HepG2 (cell line): ENCODE results near the gene LIME1. TPM values are rescaled to one million over a fixed set of nuclear protein-coding genes. Genes with fewer than 3 reads are reported as not detected.

Experiments used
- ATAC-seq: fragments of 200-7000 bp; cut with Tn5 transposase; 3 replicates; pipeline ENCODE4 v1.9.1; 2020; ENCODE audit warnings: mild to moderate bottlenecking, moderate library complexity
- BruUV-seq: library from RNA; stranded (reverse); fragments of 400-500 nt; replicated peaks from 2 replicates; lab custom pipeline; 2021; lab: Mats Ljungman, UMichigan
- CTCF ChIA-PET: fragments of 300-600 bp; formaldehyde crosslinking; extraction: SDS; loops from one replicate; lab custom pipeline; 2021; ENCODE audit warnings: low total read pairs, inconsistent platforms, low intra/inter-chr PET ratio; lab: Yijun Ruan, JAX
- POLR2A ChIA-PET: fragments of 350-600 bp; sonication (Branson Sonifier 250); formaldehyde crosslinking; loops from one replicate; lab custom pipeline; 2020; ENCODE audit warnings: antibody characterized with exemption, inconsistent platforms; lab: Yijun Ruan, JAX
- DNase-seq: peaks from one replicate; pipeline ENCODE4 v3.0.0-alpha.2; 2015; ENCODE audit warnings: low spot score
- FAIRE-seq: peaks from 3 replicates; lab custom pipeline; 2011; peaks lifted over from hg19 to GRCh38; lab: Jason Lieb, UNC
- H2AFZ ChIP-seq: one replicate; pipeline ENCODE4 v1.6.1; 2011; ENCODE audit warnings: low read length, inconsistent platforms
- H3K27ac ChIP-seq: fragments of 300-600 bp; 3 replicates; pipeline ENCODE4 v1.8.0; 2011; ENCODE audit warnings: mixed run types, mild to moderate bottlenecking, mixed read lengths, low read length, inconsistent platforms; ENCODE audit not compliant: insufficient read depth; ENCODE audit errors: extremely low read length
- H3K27me3 ChIP-seq, 2 experiments: fragments of 200-600 bp in 1 of 2; 2 replicates in 1 of 2; 3 replicates in 1 of 2; pipeline versions ENCODE4 v1.6.0 to v1.8.0; 2011; ENCODE audit warnings: low read length in 2 of 2, mild to moderate bottlenecking in 2 of 2, moderate library complexity in 2 of 2, inconsistent platforms in 1 of 2; ENCODE audit not compliant: insufficient read depth in 2 of 2, control insufficient read depth in 1 of 2
- H3K36me3 ChIP-seq, 2 experiments: fragments of 200-600 bp in 1 of 2; replicated peaks in 1 of 2; 2 replicates in 1 of 2; 3 replicates in 1 of 2; pipeline versions ENCODE4 v1.5.1 to v1.8.0; 2011; ENCODE audit warnings: low read length in 2 of 2, inconsistent platforms in 1 of 2; ENCODE audit not compliant: insufficient read depth in 2 of 2, control insufficient read depth in 1 of 2
- H3K4me1 ChIP-seq: 2 replicates; pipeline ENCODE4 v1.5.1; 2012; ENCODE audit warnings: low read length, inconsistent platforms; ENCODE audit not compliant: insufficient read depth
- H3K4me2 ChIP-seq: 2 replicates; pipeline ENCODE4 v1.6.0; 2011; ENCODE audit warnings: low read depth, low read length, inconsistent platforms
- H3K4me3 ChIP-seq, 3 experiments: fragments of 200-600 bp in 1 of 3; sonication (generic), shearing (Covaris generic) in 1 of 3; replicated peaks in 1 of 3; 2 replicates each; pipeline ENCODE4 v1.5.1; 2011 to 2016; ENCODE audit warnings: low read length in 3 of 3, inconsistent platforms in 2 of 3, low read depth in 2 of 3, mild to moderate bottlenecking in 2 of 3, control low read depth in 1 of 3, mixed read lengths in 1 of 3; ENCODE audit not compliant: insufficient read depth in 1 of 3
- H3K79me2 ChIP-seq: one replicate; pipeline ENCODE4 v1.6.1; 2011; ENCODE audit warnings: low read length, inconsistent platforms; ENCODE audit not compliant: insufficient read depth
- H3K9ac ChIP-seq: 2 replicates; pipeline ENCODE4 v1.6.0; 2011; ENCODE audit warnings: mild to moderate bottlenecking, low read depth, low read length, inconsistent platforms; ENCODE audit not compliant: insufficient read depth
- H3K9me3 ChIP-seq: 2 replicates; pipeline ENCODE4 v1.5.1; 2012; ENCODE audit warnings: mild to moderate bottlenecking, low read length
- H4K20me1 ChIP-seq: 2 replicates; pipeline ENCODE4 v1.6.0; 2011; ENCODE audit warnings: inconsistent platforms, mild to moderate bottlenecking, low read length, moderate library complexity; ENCODE audit not compliant: insufficient read depth
- FOXK1 ChIP-seq: sonication (generic); formaldehyde crosslinking; IDR thresholded peaks from 2 replicates; pipeline ENCODE4 v1.4.0; 2020; ENCODE audit warnings: low read depth, missing genetic modification reagents, borderline replicate concordance
- MAFK ChIP-seq, 2 experiments: IDR thresholded peaks in 1 of 2; conservative IDR thresholded peaks in 1 of 2; 2 replicates each; pipeline ENCODE4 v1.6.1; 2011; ENCODE audit warnings: improper control_type of control experiment in 2 of 2, low read length in 2 of 2
- RARG ChIP-seq: sonication (generic); formaldehyde crosslinking; IDR thresholded peaks from 2 replicates; pipeline ENCODE4 v1.4.0; 2020; ENCODE audit warnings: low read depth, mild to moderate bottlenecking, missing genetic modification reagents
- SMAD9 ChIP-seq: sonication (generic); formaldehyde crosslinking; IDR thresholded peaks from 2 replicates; pipeline ENCODE4 v1.5.1; 2020; ENCODE audit warnings: mild to moderate bottlenecking, missing genetic modification reagents
- SP1 ChIP-seq, 2 experiments: fragments of 450-650 bp in 1 of 2; sonication (generic) in 1 of 2; formaldehyde crosslinking in 1 of 2; IDR thresholded peaks; 2 replicates each; pipeline versions ENCODE4 v1.4.0 to v1.6.1; 2016 to 2020; ENCODE audit warnings: missing genetic modification reagents in 1 of 2
- SUZ12 ChIP-seq: fragments of 150-350 bp; IDR thresholded peaks from 2 replicates; pipeline ENCODE4 v1.6.1; 2014; ENCODE audit warnings: low read depth, low read length
- TEF ChIP-seq: sonication (generic); formaldehyde crosslinking; IDR thresholded peaks from 2 replicates; pipeline ENCODE4 v1.5.0; 2020; ENCODE audit warnings: missing genetic modification reagents
- ZFX ChIP-seq: sonication (generic); formaldehyde crosslinking; IDR thresholded peaks from 2 replicates; pipeline ENCODE4 v1.4.0; 2020; ENCODE audit warnings: mild to moderate bottlenecking, low read depth, missing genetic modification reagents, moderate library complexity
- ZNF503 ChIP-seq: sonication (generic); formaldehyde crosslinking; IDR thresholded peaks from 2 replicates; pipeline ENCODE4 v1.4.0; 2020; ENCODE audit warnings: missing genetic modification reagents
- ZNF569 ChIP-seq: sonication (generic); formaldehyde crosslinking; IDR thresholded peaks from 2 replicates; pipeline ENCODE4 v1.5.0; 2020; ENCODE audit warnings: mild to moderate bottlenecking, missing genetic modification reagents, moderate library complexity, borderline replicate concordance
- WGBS: methylation state at CpG from one replicate; pipeline ENCODE4 v1.1.6; 2017; ENCODE audit warnings: low lambda C conversion rate; 5-methylcytosine and 5-hydroxymethylcytosine counted together
- in situ Hi-C: cut with HindIII; loops from 2 replicates; pipeline ENCODE4 v1.10.0; 2017; ENCODE audit warnings: low pct_unique_long_range_greater_than_20kb; ENCODE audit not compliant: extremely low pct_ligation_motif_present
- intact Hi-C: fragments of 100-400 bp; cut with micrococcal nuclease; formaldehyde crosslinking; loops from one replicate; pipeline ENCODE4 v1.10.0; 2022; ENCODE audit not compliant: unreplicated experiment
- polyA plus RNA-seq, 8 experiments: library from polyadenylated mRNA; depleted of rRNA in 3 of 8; stranded (reverse) in 7 of 8; unstranded in 1 of 8; fragments of >200 nt; fragmentation: Illumina TruSeq in 4 of 8; extraction: Trizol in 4 of 8; gene quantifications; 2 replicates each; pipeline versions ENCODE4 v1.2.1 to v1.2.3, GENCODE V29; 2011 to 2016; ENCODE audit warnings: low read depth in 4 of 8, missing spikeins in 1 of 8, mixed read lengths in 1 of 8; ENCODE audit not compliant: insufficient read depth in 1 of 8
- total RNA-seq, 5 experiments: library from RNA; depleted of rRNA; stranded (reverse); fragments of >200 nt; fragmentation: Illumina TruSeq; extraction: Trizol; gene quantifications; 2 replicates each; pipeline ENCODE4 v1.2.3, GENCODE V29; 2016; ENCODE audit warnings: low read depth in 1 of 5
- TF ChIP-seq, protein P1 (sequence below): sonication (generic); formaldehyde crosslinking; IDR thresholded peaks from 2 replicates; pipeline ENCODE4 v1.9.0; 2021; ENCODE audit warnings: missing genetic modification reagents, borderline replicate concordance
- TF ChIP-seq, protein P2 (sequence below): sonication (generic); formaldehyde crosslinking; IDR thresholded peaks from 2 replicates; pipeline ENCODE4 v1.5.0; 2020; ENCODE audit warnings: missing genetic modification reagents
- TF ChIP-seq, protein P3 (sequence below): IDR thresholded peaks from 2 replicates; pipeline ENCODE4 v1.6.1; 2012; ENCODE audit warnings: inconsistent platforms
- TF ChIP-seq, protein P4 (sequence below): sonication (generic); formaldehyde crosslinking; IDR thresholded peaks from 2 replicates; pipeline ENCODE4 v1.8.1; 2023; ENCODE audit warnings: mild to moderate bottlenecking, missing genetic modification reagents

The LIME1 gene
- total and polyA plus RNA-seq, 2 of the 13 experiments (the other 11 are each of a cell fraction or from before 2014, with no cell fraction given) = 13.0 to 61.5 TPM

- TF ChIP-seq, protein P1, sequence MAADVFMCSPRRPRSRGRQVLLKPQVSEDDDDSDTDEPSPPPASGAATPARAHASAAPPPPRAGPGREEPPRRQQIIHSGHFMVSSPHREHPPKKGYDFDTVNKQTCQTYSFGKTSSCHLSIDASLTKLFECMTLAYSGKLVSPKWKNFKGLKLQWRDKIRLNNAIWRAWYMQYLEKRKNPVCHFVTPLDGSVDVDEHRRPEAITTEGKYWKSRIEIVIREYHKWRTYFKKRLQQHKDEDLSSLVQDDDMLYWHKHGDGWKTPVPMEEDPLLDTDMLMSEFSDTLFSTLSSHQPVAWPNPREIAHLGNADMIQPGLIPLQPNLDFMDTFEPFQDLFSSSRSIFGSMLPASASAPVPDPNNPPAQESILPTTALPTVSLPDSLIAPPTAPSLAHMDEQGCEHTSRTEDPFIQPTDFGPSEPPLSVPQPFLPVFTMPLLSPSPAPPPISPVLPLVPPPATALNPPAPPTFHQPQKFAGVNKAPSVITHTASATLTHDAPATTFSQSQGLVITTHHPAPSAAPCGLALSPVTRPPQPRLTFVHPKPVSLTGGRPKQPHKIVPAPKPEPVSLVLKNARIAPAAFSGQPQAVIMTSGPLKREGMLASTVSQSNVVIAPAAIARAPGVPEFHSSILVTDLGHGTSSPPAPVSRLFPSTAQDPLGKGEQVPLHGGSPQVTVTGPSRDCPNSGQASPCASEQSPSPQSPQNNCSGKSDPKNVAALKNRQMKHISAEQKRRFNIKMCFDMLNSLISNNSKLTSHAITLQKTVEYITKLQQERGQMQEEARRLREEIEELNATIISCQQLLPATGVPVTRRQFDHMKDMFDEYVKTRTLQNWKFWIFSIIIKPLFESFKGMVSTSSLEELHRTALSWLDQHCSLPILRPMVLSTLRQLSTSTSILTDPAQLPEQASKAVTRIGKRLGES (CRISPR knock-in tag) = no peak
- no peak for TF ChIP-seq TEF
- no peak for TF ChIP-seq RARG (CRISPR knock-in tag)
- no peak for TF ChIP-seq MAFK (conservative IDR thresholded peaks at IDR 0.05 in 1 of 2, IDR thresholded peaks at IDR 0.05 in 1 of 2; ENCODE audit: low read length in 2 of 2)
Observed at GRCh38 chr20:63767886-63768285, 31.4 kb downstream of the LIME1 start (continued).

DNA sequence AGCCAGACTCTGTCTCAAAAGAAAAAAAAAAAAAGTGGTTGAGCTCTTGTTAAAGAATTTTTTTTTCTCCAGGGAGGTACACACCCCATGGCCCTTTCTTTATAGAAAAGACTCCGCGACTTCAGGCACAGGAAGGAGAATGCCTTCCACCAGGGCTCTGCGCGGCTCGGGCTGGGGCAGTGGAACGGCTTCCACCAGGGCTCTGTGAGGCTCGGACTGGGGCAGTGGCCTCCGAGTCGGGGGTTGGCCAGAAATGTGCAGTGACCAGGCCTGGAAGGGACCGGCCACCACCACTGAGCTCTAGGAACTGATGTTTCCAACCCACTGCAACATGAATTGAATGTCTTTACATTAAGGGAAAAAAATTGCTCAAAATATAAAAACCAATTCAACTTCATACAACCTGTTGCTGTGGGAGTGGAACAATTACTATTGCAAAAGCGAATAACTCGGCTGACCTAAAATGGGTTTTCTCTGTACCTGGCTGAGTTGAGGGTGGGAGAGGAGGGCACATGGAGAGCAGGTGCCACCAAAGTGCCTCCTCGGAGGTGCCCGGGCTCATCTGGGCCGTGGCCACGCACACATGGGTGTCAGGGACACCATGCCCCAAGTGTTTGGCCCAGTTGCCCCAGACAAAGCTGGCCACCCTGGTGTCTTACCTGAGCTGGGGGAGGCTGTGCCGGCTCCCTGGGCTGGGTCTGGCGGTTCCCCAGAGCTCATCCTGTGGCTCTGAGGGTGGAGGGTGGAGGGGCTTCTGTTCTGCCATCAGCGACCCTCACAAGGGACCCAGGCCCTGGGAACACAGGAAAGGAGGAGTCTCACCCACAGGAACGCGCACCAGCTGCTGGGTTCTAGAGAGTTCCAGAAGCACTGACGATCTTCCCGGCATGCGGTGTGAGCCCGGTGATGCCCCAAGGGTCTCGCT is 32.4 kb downstream of the LIME1 start:
- in situ Hi-C loops (no loop called here), intact Hi-C loops (no loop called here)
- no peaks in the 10 kb centered on the region for H4K20me1 ChIP-seq
- BruUV-seq = no TSS peak
- H3K79me2 ChIP-seq = no peaks in the 10 kb centered on the region
- WGBS = 90% methylated on average over 26 of the region's 26 CpGs
- H3K9me3 ChIP-seq = no peaks in the 10 kb centered on the region
- no peaks in the 10 kb centered on the region for H3K27me3 ChIP-seq
- ChIA-PET POLR2A (no interaction called here), CTCF (no interaction called here)
- no peak overlapping the region for H3K4me3 ChIP-seq
- H2AFZ ChIP-seq = no peak overlapping the region
- H3K9ac ChIP-seq = no peak overlapping the region
- no peak for DNase-seq
- H3K4me1 ChIP-seq = peaks cover 26% of the 10 kb centered on the region
- H3K27ac ChIP-seq = no peak overlapping the region
- no peak overlapping the region for H3K4me2 ChIP-seq
- no peaks in the 10 kb centered on the region for H3K36me3 ChIP-seq
- ATAC-seq = no peak
- no peak for FAIRE-seq
- TF ChIP-seq, protein P2, sequence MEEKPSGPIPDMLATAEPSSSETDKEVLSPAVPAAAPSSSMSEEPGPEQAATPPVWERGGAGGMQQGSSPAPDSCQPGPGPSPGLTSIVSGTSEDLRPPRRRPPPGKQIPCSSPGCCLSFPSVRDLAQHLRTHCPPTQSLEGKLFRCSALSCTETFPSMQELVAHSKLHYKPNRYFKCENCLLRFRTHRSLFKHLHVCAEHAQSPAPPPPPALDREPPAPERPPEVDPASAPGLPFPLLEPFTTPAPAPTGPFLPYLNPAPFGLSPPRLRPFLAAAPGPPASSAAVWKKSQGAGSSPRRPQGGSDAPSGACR = no peak
- no peak for TF ChIP-seq FOXK1
- TF ChIP-seq SUZ12 = no peak
- TF ChIP-seq, protein P3, sequence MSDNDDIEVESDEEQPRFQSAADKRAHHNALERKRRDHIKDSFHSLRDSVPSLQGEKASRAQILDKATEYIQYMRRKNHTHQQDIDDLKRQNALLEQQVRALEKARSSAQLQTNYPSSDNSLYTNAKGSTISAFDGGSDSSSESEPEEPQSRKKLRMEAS = no peak
- TF ChIP-seq, protein P4, sequence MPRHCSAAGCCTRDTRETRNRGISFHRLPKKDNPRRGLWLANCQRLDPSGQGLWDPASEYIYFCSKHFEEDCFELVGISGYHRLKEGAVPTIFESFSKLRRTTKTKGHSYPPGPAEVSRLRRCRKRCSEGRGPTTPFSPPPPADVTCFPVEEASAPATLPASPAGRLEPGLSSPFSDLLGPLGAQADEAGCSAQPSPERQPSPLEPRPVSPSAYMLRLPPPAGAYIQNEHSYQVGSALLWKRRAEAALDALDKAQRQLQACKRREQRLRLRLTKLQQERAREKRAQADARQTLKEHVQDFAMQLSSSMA (CRISPR knock-in tag) = no peak
- no peak for TF ChIP-seq SP1 (IDR thresholded peaks at IDR 0.05)
- no peak for TF ChIP-seq SP1 (CRISPR knock-in tag; IDR thresholded peaks at IDR 0.05)
- TF ChIP-seq SMAD9 (CRISPR knock-in tag) = no peak
- no peak for TF ChIP-seq ZNF569
- TF ChIP-seq ZNF503 (CRISPR knock-in tag) = no peak
- TF ChIP-seq ZFX (CRISPR knock-in tag) = no peak
